ENCODE measurements around the gene TEF. TPM values are rescaled to one million over a fixed set of nuclear protein-coding genes. Genes with fewer than 3 reads are reported as not detected.
"Not testable (repeated sequence)": the region's sequence is repeated elsewhere in the genome, so short reads cannot be mapped to it uniquely, and the experiment has no call there.

Gene TEF
- total RNA-seq, 1 experiment from 2014 or later = 12.0 TPM

- Mint-ChIP-seq H3K27me3 (ENCODE audit: low read depth) (no peaks in the 10 kb centered on the region), H3K4me3 (no peak overlapping the region)
- DNase-seq (ENCODE audit: low spot score) = no peak
Measured at GRCh38 chr22:41429951-41430332, 48.2 kb downstream of the TEF start.

DNA sequence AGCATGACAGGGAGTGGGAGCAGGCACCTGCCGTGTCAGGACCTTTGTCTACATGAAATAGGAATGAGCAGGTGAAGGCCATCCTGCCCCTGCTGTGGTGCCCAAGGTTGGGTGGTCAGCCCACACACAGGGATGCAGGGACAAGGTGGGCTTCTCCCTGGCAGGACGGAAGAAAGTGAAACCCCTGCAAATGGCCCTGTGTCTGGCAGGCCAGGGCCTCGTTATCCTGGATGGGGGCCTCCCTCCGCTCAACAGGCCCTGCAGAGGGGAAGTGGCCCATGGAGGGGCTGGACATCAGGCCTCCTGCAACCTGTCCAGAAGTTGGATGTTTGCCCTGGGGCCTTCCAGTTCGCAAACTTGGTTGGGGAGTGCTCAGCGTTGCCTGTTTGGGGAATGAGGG is 49.9 kb downstream of the TEF start:
- H3K4me1 Mint-ChIP-seq = no peaks in the 10 kb centered on the region
- DNase-seq (ENCODE audit: low spot score) (no peak), ATAC-seq (0 out of 2 replicates have a peak, but pooled peaks have one; percentile 10)
- no peaks in the 10 kb centered on the region for H3K27me3 Mint-ChIP-seq (ENCODE audit: low read depth)
- CTCF ChIA-PET = interaction anchor here (0.7 to 1.0 kb wide), 2 partner anchors 61 to 85 kb away, joined by 3 read pairs; no protein-coding TSS in a partner anchor
- TF ChIP-seq, protein P1, sequence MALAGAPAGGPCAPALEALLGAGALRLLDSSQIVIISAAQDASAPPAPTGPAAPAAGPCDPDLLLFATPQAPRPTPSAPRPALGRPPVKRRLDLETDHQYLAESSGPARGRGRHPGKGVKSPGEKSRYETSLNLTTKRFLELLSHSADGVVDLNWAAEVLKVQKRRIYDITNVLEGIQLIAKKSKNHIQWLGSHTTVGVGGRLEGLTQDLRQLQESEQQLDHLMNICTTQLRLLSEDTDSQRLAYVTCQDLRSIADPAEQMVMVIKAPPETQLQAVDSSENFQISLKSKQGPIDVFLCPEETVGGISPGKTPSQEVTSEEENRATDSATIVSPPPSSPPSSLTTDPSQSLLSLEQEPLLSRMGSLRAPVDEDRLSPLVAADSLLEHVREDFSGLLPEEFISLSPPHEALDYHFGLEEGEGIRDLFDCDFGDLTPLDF (CRISPR knock-in tag; IDR thresholded peaks at IDR 0.05) = no peak
- TF ChIP-seq FOXP4 (CRISPR knock-in tag; IDR thresholded peaks at IDR 0.05) (0 out of 2 replicates have a peak, but pooled peaks have one; percentile 30), ZNF416 (CRISPR knock-in tag; IDR thresholded peaks at IDR 0.05) (no peak)
- H3K4me3 Mint-ChIP-seq = no peak overlapping the region
- H3K9me3 Mint-ChIP-seq = no peaks in the 10 kb centered on the region
- POLR2A ChIA-PET = interaction anchor here (0.7 kb wide), 1 partner anchor 12 kb away, joined by 5 read pairs; no protein-coding TSS in a partner anchor
- peaks cover 16% of the 10 kb centered on the region for H3K36me3 Mint-ChIP-seq
- peak overlapping the region; percentile 43; the same call in 1 of the 2 replicates for H3K27ac Mint-ChIP-seq

More at GRCh38 chr22:41429951-41430332, 48.2 kb downstream of the TEF start:
- POLR2A ChIA-PET = no interaction called here
- Mint-ChIP-seq H3K36me3 (peaks cover 2% of the 10 kb centered on the region; the same call in 1 of the 2 replicates), H3K4me1 (peaks cover 3% of the 10 kb centered on the region; the same call in 1 of the 2 replicates), H3K9me3 (no peaks in the 10 kb centered on the region), H3K27ac (0 out of 2 replicates have a peak overlapping the region, but pooled peaks have one; percentile 36)
- no peak for ATAC-seq
- TF ChIP-seq SOX15 (CRISPR knock-in tag; IDR thresholded peaks at IDR 0.05) (no peak), ATF3 (CRISPR knock-in tag; conservative IDR thresholded peaks at IDR 0.05) (no peak), MYBL2 (CRISPR knock-in tag; IDR thresholded peaks at IDR 0.05) (no peak), CDX4 (CRISPR knock-in tag; IDR thresholded peaks at IDR 0.05; ENCODE audit: borderline replicate concordance) (no peak), ZNF396 (CRISPR knock-in tag; IDR thresholded peaks at IDR 0.05; ENCODE audit: borderline replicate concordance) (no peak), NR2C2 (CRISPR knock-in tag; IDR thresholded peaks at IDR 0.05) (no peak), SMAD4 (CRISPR knock-in tag; IDR thresholded peaks at IDR 0.05) (no peak), NR1H2 (CRISPR knock-in tag; IDR thresholded peaks at IDR 0.05) (no peak), FOXP1 (CRISPR knock-in tag; IDR thresholded peaks at IDR 0.05; ENCODE audit: borderline replicate concordance) (no peak), GABPB1 (CRISPR knock-in tag; IDR thresholded peaks at IDR 0.05) (no peak), GTF2I (CRISPR knock-in tag; conservative IDR thresholded peaks at IDR 0.05) (no peak), ATF6 (CRISPR knock-in tag; IDR thresholded peaks at IDR 0.05) (no peak), NFE2L1 (CRISPR knock-in tag; IDR thresholded peaks at IDR 0.05) (no peak), ELF4 (CRISPR knock-in tag; IDR thresholded peaks at IDR 0.05; ENCODE audit: low read depth) (no peak), EMX1 (CRISPR knock-in tag; IDR thresholded peaks at IDR 0.05) (no peak)
- TF ChIP-seq, protein P2, sequence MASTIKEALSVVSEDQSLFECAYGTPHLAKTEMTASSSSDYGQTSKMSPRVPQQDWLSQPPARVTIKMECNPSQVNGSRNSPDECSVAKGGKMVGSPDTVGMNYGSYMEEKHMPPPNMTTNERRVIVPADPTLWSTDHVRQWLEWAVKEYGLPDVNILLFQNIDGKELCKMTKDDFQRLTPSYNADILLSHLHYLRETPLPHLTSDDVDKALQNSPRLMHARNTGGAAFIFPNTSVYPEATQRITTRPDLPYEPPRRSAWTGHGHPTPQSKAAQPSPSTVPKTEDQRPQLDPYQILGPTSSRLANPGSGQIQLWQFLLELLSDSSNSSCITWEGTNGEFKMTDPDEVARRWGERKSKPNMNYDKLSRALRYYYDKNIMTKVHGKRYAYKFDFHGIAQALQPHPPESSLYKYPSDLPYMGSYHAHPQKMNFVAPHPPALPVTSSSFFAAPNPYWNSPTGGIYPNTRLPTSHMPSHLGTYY (CRISPR knock-in tag; IDR thresholded peaks at IDR 0.05) = no peak
- TF ChIP-seq, protein P3, sequence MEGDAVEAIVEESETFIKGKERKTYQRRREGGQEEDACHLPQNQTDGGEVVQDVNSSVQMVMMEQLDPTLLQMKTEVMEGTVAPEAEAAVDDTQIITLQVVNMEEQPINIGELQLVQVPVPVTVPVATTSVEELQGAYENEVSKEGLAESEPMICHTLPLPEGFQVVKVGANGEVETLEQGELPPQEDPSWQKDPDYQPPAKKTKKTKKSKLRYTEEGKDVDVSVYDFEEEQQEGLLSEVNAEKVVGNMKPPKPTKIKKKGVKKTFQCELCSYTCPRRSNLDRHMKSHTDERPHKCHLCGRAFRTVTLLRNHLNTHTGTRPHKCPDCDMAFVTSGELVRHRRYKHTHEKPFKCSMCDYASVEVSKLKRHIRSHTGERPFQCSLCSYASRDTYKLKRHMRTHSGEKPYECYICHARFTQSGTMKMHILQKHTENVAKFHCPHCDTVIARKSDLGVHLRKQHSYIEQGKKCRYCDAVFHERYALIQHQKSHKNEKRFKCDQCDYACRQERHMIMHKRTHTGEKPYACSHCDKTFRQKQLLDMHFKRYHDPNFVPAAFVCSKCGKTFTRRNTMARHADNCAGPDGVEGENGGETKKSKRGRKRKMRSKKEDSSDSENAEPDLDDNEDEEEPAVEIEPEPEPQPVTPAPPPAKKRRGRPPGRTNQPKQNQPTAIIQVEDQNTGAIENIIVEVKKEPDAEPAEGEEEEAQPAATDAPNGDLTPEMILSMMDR (IDR thresholded peaks at IDR 0.05) = no peak
- TF ChIP-seq, protein P1 (CRISPR knock-in tag; IDR thresholded peaks at IDR 0.05) = no peak
- CTCF ChIA-PET = no interaction called here

GRCh38 chr22:41433480-41433879 is 51.7 kb downstream of the TEF start:
- H3K4me3 Mint-ChIP-seq; POLR2A ChIA-PET; H3K9me3 Mint-ChIP-seq; CTCF ChIA-PET; H3K27me3 Mint-ChIP-seq (ENCODE audit: low read depth); H3K4me1 Mint-ChIP-seq; DNase-seq (ENCODE audit: low spot score); ATAC-seq: not testable (repeated sequence)
- Mint-ChIP-seq H3K27ac (0 out of 2 replicates have a peak overlapping the region, but pooled peaks have one; percentile 42), H3K36me3 (peaks cover 25% of the 10 kb centered on the region)

Data from WTC11 (cell line).